ENCODE results near the gene ALDH1A3. TPM values are rescaled to one million over a fixed set of nuclear protein-coding genes. Genes with fewer than 3 reads are reported as not detected.

ALDH1A3 gene
- total and polyA plus RNA-seq, 5 donors from 2014 or later, result not detected

Other genes starting within 250 kb of the ALDH1A3 start
- 0.17 TPM for gene LRRK1, start 39.5 kb downstream of the ALDH1A3 start, total RNA-seq
- gene LRRK1, start 39.5 kb downstream of the ALDH1A3 start, polyA plus RNA-seq, result under 1 TPM in 1 of 4 donors, not detected in 3; 0.06 TPM